ENCODE data around the gene OSTN.

The OSTN gene

GRCh38 chr3:191313296-191313695 lies 114.3 kb downstream of the OSTN start:
- no peak for ATAC-seq

GRCh38 chr3:191314109-191314728 lies 115.2 kb downstream of the OSTN start:
- TF ChIP-seq TCF4 (CRISPR knock-in tag; IDR thresholded peaks at IDR 0.05; ENCODE audit: borderline replicate concordance): no peak
- TF ChIP-seq ZFP30 (CRISPR knock-in tag; IDR thresholded peaks at IDR 0.05): no peak
- no peak for TF ChIP-seq BACH2 (CRISPR knock-in tag; IDR thresholded peaks at IDR 0.05; ENCODE audit: borderline replicate concordance)
- no peak for TF ChIP-seq RARB (CRISPR knock-in tag; IDR thresholded peaks at IDR 0.05)
- no peak for TF ChIP-seq TOX (CRISPR knock-in tag; IDR thresholded peaks at IDR 0.05; ENCODE audit: borderline replicate concordance)
- no peak for TF ChIP-seq ZNF565 (CRISPR knock-in tag; conservative IDR thresholded peaks at IDR 0.05; ENCODE audit: low read depth)
- TF ChIP-seq ISL1 (CRISPR knock-in tag; IDR thresholded peaks at IDR 0.05): no peak
- no peak for TF ChIP-seq SNAI2 (CRISPR knock-in tag; IDR thresholded peaks at IDR 0.05)
- no peak for TF ChIP-seq GLIS3 (CRISPR knock-in tag; IDR thresholded peaks at IDR 0.05)
- TF ChIP-seq CREB5 (CRISPR knock-in tag; IDR thresholded peaks at IDR 0.05; ENCODE audit: low read depth): no peak
- TF ChIP-seq ZNF8 (CRISPR knock-in tag; IDR thresholded peaks at IDR 0.05): no peak
- no peak for TF ChIP-seq PPARA (CRISPR knock-in tag; IDR thresholded peaks at IDR 0.05; ENCODE audit: borderline replicate concordance)
- no peak for TF ChIP-seq ZC3H10 (CRISPR knock-in tag; IDR thresholded peaks at IDR 0.05)
- no peak for TF ChIP-seq TSHZ2 (CRISPR knock-in tag; IDR thresholded peaks at IDR 0.05)
- no peak for TF ChIP-seq CSRNP3 (CRISPR knock-in tag; IDR thresholded peaks at IDR 0.05)
- no peak for TF ChIP-seq ESRRG (CRISPR knock-in tag; IDR thresholded peaks at IDR 0.05)

More at GRCh38 chr3:191313296-191313695, 114.3 kb downstream of the OSTN start:
- TF ChIP-seq TSHZ2 (CRISPR knock-in tag; IDR thresholded peaks at IDR 0.05) (no peak), TCF4 (CRISPR knock-in tag; IDR thresholded peaks at IDR 0.05; ENCODE audit: borderline replicate concordance) (no peak), SNAI2 (CRISPR knock-in tag; IDR thresholded peaks at IDR 0.05) (no peak), ZFP3 (CRISPR knock-in tag; IDR thresholded peaks at IDR 0.05) (no peak), GLIS3 (CRISPR knock-in tag; IDR thresholded peaks at IDR 0.05) (no peak), ZC3H10 (CRISPR knock-in tag; IDR thresholded peaks at IDR 0.05) (no peak), ZNF8 (CRISPR knock-in tag; IDR thresholded peaks at IDR 0.05) (no peak), CREB5 (CRISPR knock-in tag; IDR thresholded peaks at IDR 0.05; ENCODE audit: low read depth) (no peak)

More at GRCh38 chr3:191314109-191314728, 115.2 kb downstream of the OSTN start:
- ATAC-seq: no peak

All from SK-N-SH treated with all-trans-retinoic acid at 6 μM for 48 hours (cell line).